HepG2 (cell line): ENCODE measurements around the gene CTAG2. TPM values are rescaled to one million over a fixed set of nuclear protein-coding genes. Genes with fewer than 3 reads are reported as not detected.

ENCODE experiments used
- ATAC-seq: fragments of 200-7000 bp; cut with Tn5 transposase; 3 replicates; pipeline ENCODE4 v1.9.1; 2020; ENCODE audit warnings: mild to moderate bottlenecking, moderate library complexity
- BruUV-seq: library from RNA; stranded (reverse); fragments of 400-500 nt; replicated peaks from 2 replicates; lab custom pipeline; 2021; lab: Mats Ljungman, UMichigan
- CTCF ChIA-PET: fragments of 300-600 bp; formaldehyde crosslinking; extraction: SDS; loops from one replicate; lab custom pipeline; 2021; ENCODE audit warnings: low total read pairs, inconsistent platforms, low intra/inter-chr PET ratio; lab: Yijun Ruan, JAX
- POLR2A ChIA-PET: fragments of 350-600 bp; sonication (Branson Sonifier 250); formaldehyde crosslinking; loops from one replicate; lab custom pipeline; 2020; ENCODE audit warnings: antibody characterized with exemption, inconsistent platforms; lab: Yijun Ruan, JAX
- DNase-seq: peaks from one replicate; pipeline ENCODE4 v3.0.0-alpha.2; 2015; ENCODE audit warnings: low spot score
- FAIRE-seq: peaks from 3 replicates; lab custom pipeline; 2011; peaks lifted over from hg19 to GRCh38; lab: Jason Lieb, UNC
- H2AFZ ChIP-seq: one replicate; pipeline ENCODE4 v1.6.1; 2011; ENCODE audit warnings: low read length, inconsistent platforms
- H3K27ac ChIP-seq: fragments of 300-600 bp; 3 replicates; pipeline ENCODE4 v1.8.0; 2011; ENCODE audit warnings: mixed run types, mild to moderate bottlenecking, mixed read lengths, low read length, inconsistent platforms; ENCODE audit not compliant: insufficient read depth; ENCODE audit errors: extremely low read length
- H3K27me3 ChIP-seq, 2 experiments: fragments of 200-600 bp in 1 of 2; 2 replicates in 1 of 2; 3 replicates in 1 of 2; pipeline versions ENCODE4 v1.6.0 to v1.8.0; 2011; ENCODE audit warnings: low read length in 2 of 2, mild to moderate bottlenecking in 2 of 2, moderate library complexity in 2 of 2, inconsistent platforms in 1 of 2; ENCODE audit not compliant: insufficient read depth in 2 of 2, control insufficient read depth in 1 of 2
- H3K36me3 ChIP-seq, 2 experiments: fragments of 200-600 bp in 1 of 2; replicated peaks in 1 of 2; 2 replicates in 1 of 2; 3 replicates in 1 of 2; pipeline versions ENCODE4 v1.5.1 to v1.8.0; 2011; ENCODE audit warnings: low read length in 2 of 2, inconsistent platforms in 1 of 2; ENCODE audit not compliant: insufficient read depth in 2 of 2, control insufficient read depth in 1 of 2
- H3K4me1 ChIP-seq: 2 replicates; pipeline ENCODE4 v1.5.1; 2012; ENCODE audit warnings: low read length, inconsistent platforms; ENCODE audit not compliant: insufficient read depth
- H3K4me2 ChIP-seq: 2 replicates; pipeline ENCODE4 v1.6.0; 2011; ENCODE audit warnings: low read depth, low read length, inconsistent platforms
- H3K4me3 ChIP-seq, 3 experiments: fragments of 200-600 bp in 1 of 3; sonication (generic), shearing (Covaris generic) in 1 of 3; replicated peaks in 1 of 3; 2 replicates each; pipeline ENCODE4 v1.5.1; 2011 to 2016; ENCODE audit warnings: low read length in 3 of 3, inconsistent platforms in 2 of 3, low read depth in 2 of 3, mild to moderate bottlenecking in 2 of 3, control low read depth in 1 of 3, mixed read lengths in 1 of 3; ENCODE audit not compliant: insufficient read depth in 1 of 3
- H3K79me2 ChIP-seq: one replicate; pipeline ENCODE4 v1.6.1; 2011; ENCODE audit warnings: low read length, inconsistent platforms; ENCODE audit not compliant: insufficient read depth
- H3K9ac ChIP-seq: 2 replicates; pipeline ENCODE4 v1.6.0; 2011; ENCODE audit warnings: mild to moderate bottlenecking, low read depth, low read length, inconsistent platforms; ENCODE audit not compliant: insufficient read depth
- H3K9me3 ChIP-seq: 2 replicates; pipeline ENCODE4 v1.5.1; 2012; ENCODE audit warnings: mild to moderate bottlenecking, low read length
- H4K20me1 ChIP-seq: 2 replicates; pipeline ENCODE4 v1.6.0; 2011; ENCODE audit warnings: inconsistent platforms, mild to moderate bottlenecking, low read length, moderate library complexity; ENCODE audit not compliant: insufficient read depth
- ATAD3A ChIP-seq: sonication (generic); formaldehyde crosslinking; IDR thresholded peaks from 2 replicates; pipeline ENCODE4 v1.4.0; 2020; ENCODE audit warnings: missing genetic modification reagents
- ATF7 ChIP-seq, 2 experiments: fragments of 450-650 bp in 1 of 2; sonication (generic) in 1 of 2; formaldehyde crosslinking in 1 of 2; IDR thresholded peaks; 2 replicates each; pipeline versions ENCODE4 v1.4.0 to v1.6.1; 2016 to 2020; ENCODE audit warnings: antibody characterized with exemption in 1 of 2, mild to moderate bottlenecking in 1 of 2, missing genetic modification reagents in 1 of 2
- CEBPB ChIP-seq: IDR thresholded peaks from 2 replicates; pipeline ENCODE4 v1.6.1; 2011; ENCODE audit warnings: low read depth, low read length, improper control_type of control experiment, borderline replicate concordance
- CREB1 ChIP-seq, 2 experiments: fragments of 450-650 bp in 1 of 2; IDR thresholded peaks; 2 replicates each; pipeline ENCODE4 v1.6.1; 2016 to 2017; ENCODE audit warnings: control low read depth in 1 of 2, mild to moderate bottlenecking in 1 of 2, missing compliant biosample characterization in 1 of 2, missing genetic modification characterization in 1 of 2
- FIP1L1 ChIP-seq: fragments of 200-400 bp; formaldehyde crosslinking; IDR thresholded peaks from 2 replicates; pipeline ENCODE4 v1.6.1; 2018; ENCODE audit warnings: low read depth, mild to moderate bottlenecking, low read length, moderate library complexity, borderline replicate concordance; ENCODE audit not compliant: insufficient read depth
- FOXM1 ChIP-seq: sonication (generic); formaldehyde crosslinking; IDR thresholded peaks from 2 replicates; pipeline ENCODE4 v1.5.0; 2020; ENCODE audit warnings: missing genetic modification reagents
- ZNF274 ChIP-seq: sonication (generic); formaldehyde crosslinking; IDR thresholded peaks from 2 replicates; pipeline ENCODE4 v1.5.1; 2020; ENCODE audit warnings: mild to moderate bottlenecking, missing genetic modification reagents
- ZNF451 ChIP-seq: sonication (generic); formaldehyde crosslinking; IDR thresholded peaks from 2 replicates; pipeline ENCODE4 v1.5.0; 2020; ENCODE audit warnings: mild to moderate bottlenecking, missing genetic modification reagents
- WGBS: methylation state at CpG from one replicate; pipeline ENCODE4 v1.1.6; 2017; ENCODE audit warnings: low lambda C conversion rate; 5-methylcytosine and 5-hydroxymethylcytosine counted together
- in situ Hi-C: cut with HindIII; loops from 2 replicates; pipeline ENCODE4 v1.10.0; 2017; ENCODE audit warnings: low pct_unique_long_range_greater_than_20kb; ENCODE audit not compliant: extremely low pct_ligation_motif_present
- intact Hi-C: fragments of 100-400 bp; cut with micrococcal nuclease; formaldehyde crosslinking; loops from one replicate; pipeline ENCODE4 v1.10.0; 2022; ENCODE audit not compliant: unreplicated experiment
- polyA plus RNA-seq, 8 experiments: library from polyadenylated mRNA; depleted of rRNA in 3 of 8; stranded (reverse) in 7 of 8; unstranded in 1 of 8; fragments of >200 nt; fragmentation: Illumina TruSeq in 4 of 8; extraction: Trizol in 4 of 8; gene quantifications; 2 replicates each; pipeline versions ENCODE4 v1.2.1 to v1.2.3, GENCODE V29; 2011 to 2016; ENCODE audit warnings: low read depth in 4 of 8, missing spikeins in 1 of 8, mixed read lengths in 1 of 8; ENCODE audit not compliant: insufficient read depth in 1 of 8
- total RNA-seq, 5 experiments: library from RNA; depleted of rRNA; stranded (reverse); fragments of >200 nt; fragmentation: Illumina TruSeq; extraction: Trizol; gene quantifications; 2 replicates each; pipeline ENCODE4 v1.2.3, GENCODE V29; 2016; ENCODE audit warnings: low read depth in 1 of 5
- TF ChIP-seq, protein P1 (sequence below): sonication (generic); formaldehyde crosslinking; IDR thresholded peaks from 2 replicates; pipeline ENCODE4 v1.8.1; 2023; ENCODE audit warnings: mild to moderate bottlenecking, moderate library complexity, missing genetic modification reagents
- TF ChIP-seq, protein P2 (sequence below): sonication (generic); formaldehyde crosslinking; IDR thresholded peaks from 2 replicates; pipeline ENCODE4 v1.5.1; 2020; ENCODE audit warnings: mild to moderate bottlenecking, missing genetic modification reagents, borderline replicate concordance
- TF ChIP-seq, protein P3 (sequence below): sonication (generic); formaldehyde crosslinking; IDR thresholded peaks from 2 replicates; pipeline ENCODE4 v1.4.0; 2020; ENCODE audit warnings: low read depth, mild to moderate bottlenecking, missing genetic modification reagents
- TF ChIP-seq, protein P4 (sequence below): sonication (generic); formaldehyde crosslinking; IDR thresholded peaks from 2 replicates; pipeline ENCODE4 v1.4.0; 2020; ENCODE audit warnings: mild to moderate bottlenecking, missing genetic modification reagents
- TF ChIP-seq, protein P5 (sequence below): IDR thresholded peaks from 2 replicates; pipeline ENCODE4 v1.6.1; 2016; ENCODE audit warnings: mild to moderate bottlenecking, missing biosample characterization, missing genetic modification reagents

CTAG2 gene
- total and polyA plus RNA-seq, 2 of the 13 experiments (the other 11 are each of a cell fraction or from before 2014, with no cell fraction given), result not detected

DNA sequence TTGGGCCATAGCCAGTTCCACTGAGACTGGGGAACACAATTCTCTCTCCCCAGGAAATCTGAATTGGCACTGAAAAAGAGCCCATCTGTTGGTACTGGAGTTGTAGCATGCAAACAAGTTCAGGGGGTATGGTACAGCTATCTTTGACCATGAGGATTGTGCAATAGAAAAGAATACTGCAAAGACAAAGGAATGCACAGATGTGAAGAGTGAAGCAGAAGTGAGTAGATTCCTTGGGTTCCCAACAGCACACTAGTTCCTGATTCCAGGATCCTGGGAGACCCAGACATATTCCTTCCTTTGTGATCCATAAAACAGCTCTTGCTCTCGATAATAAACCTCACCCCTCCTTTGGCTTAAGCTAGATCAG lies 43.3 kb upstream of the CTAG2 start:
- FAIRE-seq, result no peak

DNA sequence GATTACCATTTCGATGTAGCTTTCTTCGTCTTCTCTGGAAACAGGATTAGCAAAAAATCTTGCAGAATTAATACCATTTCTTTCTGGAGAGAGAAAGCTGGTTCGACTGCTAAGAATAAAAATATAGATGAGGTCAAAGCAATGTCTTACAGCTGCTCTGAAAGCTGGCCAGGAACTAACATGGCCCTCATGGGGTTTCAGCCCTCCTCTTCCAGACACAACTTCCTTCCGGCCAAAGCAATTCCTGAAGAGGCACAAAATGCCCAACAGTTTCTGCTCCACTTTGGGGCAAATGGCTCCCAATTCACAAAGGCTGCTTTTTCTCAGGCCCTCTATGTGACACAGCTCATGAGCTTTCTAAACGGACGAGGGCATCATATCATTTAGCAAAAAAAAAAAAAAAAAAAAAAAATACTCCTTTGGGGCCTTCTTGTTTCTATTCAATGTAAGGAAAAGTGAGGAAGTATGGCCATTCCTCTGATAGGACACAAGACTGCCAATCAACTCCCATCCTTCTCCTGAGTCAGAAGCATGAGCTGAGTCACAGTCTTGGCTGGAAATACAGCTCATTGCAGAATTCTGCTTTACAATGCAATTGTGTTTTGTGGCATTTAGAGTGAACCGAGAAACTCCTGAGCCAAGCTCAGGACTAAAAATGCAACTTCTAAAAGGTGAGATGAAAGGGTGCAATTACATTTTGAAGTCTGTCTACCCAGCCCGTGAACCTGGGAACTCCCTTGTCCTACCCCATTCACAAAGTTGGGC lies 42.7 kb upstream of the CTAG2 start:
- no TSS peak for BruUV-seq
- in situ Hi-C loops (no loop called here), intact Hi-C loops (no loop called here)
- H3K36me3 ChIP-seq, result no peaks in the 10 kb centered on the region
- no peak overlapping the region for H3K4me3 ChIP-seq
- H3K4me2 ChIP-seq, result no peak overlapping the region
- no peaks in the 10 kb centered on the region for H3K79me2 ChIP-seq
- DNase-seq (no peak), ATAC-seq (no peak), FAIRE-seq (no peak)
- no peak overlapping the region for H2AFZ ChIP-seq
- no peaks in the 10 kb centered on the region for H4K20me1 ChIP-seq
- H3K9ac ChIP-seq, result no peak overlapping the region
- no peaks in the 10 kb centered on the region for H3K27me3 ChIP-seq
- H3K4me1 ChIP-seq, result no peaks in the 10 kb centered on the region
- no peak overlapping the region for H3K27ac ChIP-seq
- 14% methylated on average over 7 of the region's 8 CpGs for WGBS
- H3K9me3 ChIP-seq, result no peaks in the 10 kb centered on the region
- ChIA-PET CTCF (no interaction called here), POLR2A (no interaction called here)
- TF ChIP-seq, protein P1, sequence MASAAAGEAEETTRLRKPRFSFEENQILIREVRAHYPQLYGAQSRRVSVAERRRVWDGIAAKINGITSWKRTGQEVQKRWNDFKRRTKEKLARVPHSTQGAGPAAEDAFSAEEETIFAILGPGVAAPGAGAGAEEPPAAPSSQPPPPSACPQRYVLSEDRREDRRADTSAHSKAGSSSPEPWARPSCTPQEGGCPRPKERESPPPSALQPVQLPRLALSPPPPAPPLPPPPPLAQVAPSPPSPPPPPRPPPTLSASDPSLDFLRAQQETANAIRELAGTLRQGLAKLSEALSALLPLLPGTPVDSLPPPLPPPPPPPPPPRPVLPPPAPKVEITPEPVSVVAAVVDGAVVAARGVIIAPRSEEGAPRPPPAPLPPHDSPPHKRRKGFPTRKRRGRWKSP, result no peak
- TF ChIP-seq FOXM1 (no peak), ZNF274 (CRISPR knock-in tag) (no peak), FIP1L1 (no peak), ATF7 (IDR thresholded peaks at IDR 0.05) (no peak), ATF7 (CRISPR knock-in tag; IDR thresholded peaks at IDR 0.05) (no peak), CREB1 (IDR thresholded peaks at IDR 0.05) (no peak), CREB1 (CRISPR knock-in tag; IDR thresholded peaks at IDR 0.05) (no peak), ZNF451 (CRISPR knock-in tag) (no peak), ATAD3A (CRISPR knock-in tag) (no peak)
- TF ChIP-seq, protein P2, sequence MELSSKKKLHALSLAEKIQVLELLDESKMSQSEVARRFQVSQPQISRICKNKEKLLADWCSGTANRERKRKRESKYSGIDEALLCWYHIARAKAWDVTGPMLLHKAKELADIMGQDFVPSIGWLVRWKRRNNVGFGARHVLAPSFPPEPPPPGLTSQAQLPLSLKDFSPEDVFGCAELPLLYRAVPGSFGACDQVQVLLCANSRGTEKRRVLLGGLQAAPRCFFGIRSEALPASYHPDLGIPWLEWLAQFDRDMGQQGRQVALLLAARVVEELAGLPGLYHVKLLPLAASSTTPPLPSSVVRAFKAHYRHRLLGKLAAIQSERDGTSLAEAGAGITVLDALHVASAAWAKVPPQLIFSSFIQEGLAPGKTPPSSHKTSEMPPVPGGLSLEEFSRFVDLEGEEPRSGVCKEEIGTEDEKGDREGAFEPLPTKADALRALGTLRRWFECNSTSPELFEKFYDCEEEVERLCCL (CRISPR knock-in tag), result no peak
- TF ChIP-seq, protein P3, sequence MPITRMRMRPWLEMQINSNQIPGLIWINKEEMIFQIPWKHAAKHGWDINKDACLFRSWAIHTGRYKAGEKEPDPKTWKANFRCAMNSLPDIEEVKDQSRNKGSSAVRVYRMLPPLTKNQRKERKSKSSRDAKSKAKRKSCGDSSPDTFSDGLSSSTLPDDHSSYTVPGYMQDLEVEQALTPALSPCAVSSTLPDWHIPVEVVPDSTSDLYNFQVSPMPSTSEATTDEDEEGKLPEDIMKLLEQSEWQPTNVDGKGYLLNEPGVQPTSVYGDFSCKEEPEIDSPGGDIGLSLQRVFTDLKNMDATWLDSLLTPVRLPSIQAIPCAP, result no peak

More for the DNA sequence above, 43.3 kb upstream of the CTAG2 start:
- no peak for ATAC-seq
- Histone ChIP-seq H2AFZ (no peak overlapping the region), H3K36me3 (no peaks in the 10 kb centered on the region), H3K27me3 (no peaks in the 10 kb centered on the region), H3K79me2 (no peaks in the 10 kb centered on the region), H3K27ac (no peak overlapping the region), H4K20me1 (no peaks in the 10 kb centered on the region), H3K4me3 (no peak overlapping the region), H3K9me3 (no peaks in the 10 kb centered on the region), H3K9ac (no peak overlapping the region), H3K4me1 (no peaks in the 10 kb centered on the region), H3K4me2 (no peak overlapping the region)
- ChIA-PET POLR2A (no interaction called here), CTCF (no interaction called here)
- intact Hi-C loops (no loop called here), in situ Hi-C loops (no loop called here)
- TF ChIP-seq CEBPB, result peak; percentile 36; the same call in 1 of the 2 replicates
- no peak for TF ChIP-seq FOXM1
- TF ChIP-seq, protein P4, sequence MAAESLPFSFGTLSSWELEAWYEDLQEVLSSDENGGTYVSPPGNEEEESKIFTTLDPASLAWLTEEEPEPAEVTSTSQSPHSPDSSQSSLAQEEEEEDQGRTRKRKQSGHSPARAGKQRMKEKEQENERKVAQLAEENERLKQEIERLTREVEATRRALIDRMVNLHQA (CRISPR knock-in tag), result no peak
- TF ChIP-seq, protein P5, sequence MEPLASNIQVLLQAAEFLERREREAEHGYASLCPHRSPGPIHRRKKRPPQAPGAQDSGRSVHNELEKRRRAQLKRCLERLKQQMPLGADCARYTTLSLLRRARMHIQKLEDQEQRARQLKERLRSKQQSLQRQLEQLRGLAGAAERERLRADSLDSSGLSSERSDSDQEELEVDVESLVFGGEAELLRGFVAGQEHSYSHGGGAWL (CRISPR knock-in tag), result no peak
- 0% methylated on average over 1 of the region's 1 CpG for WGBS
- no peak for DNase-seq
- no TSS peak for BruUV-seq
